Keratinocyte (primary cell): ENCODE measurements around the gene BACH1. TPM values are rescaled to one million over a fixed set of nuclear protein-coding genes. Genes with fewer than 3 reads are reported as not detected.

Experiments used
- DNase-seq: peaks from one replicate; pipeline ENCODE4 v3.0.0-alpha.2; 2011; ENCODE audit warnings: low read depth, missing footprints, low spot score
- FAIRE-seq: peaks from 2 replicates; lab custom pipeline; 2011; peaks lifted over from hg19 to GRCh38; lab: Jason Lieb, UNC
- H2AFZ ChIP-seq: 2 replicates; pipeline ENCODE4 v1.6.0; 2012; ENCODE audit warnings: low read length, control low read depth, inconsistent platforms; ENCODE audit not compliant: control insufficient read depth
- H3K27ac ChIP-seq: 2 replicates; pipeline ENCODE4 v1.5.1; 2011; ENCODE audit warnings: low read length; ENCODE audit not compliant: control insufficient read depth, insufficient read depth
- H3K27me3 ChIP-seq: 3 replicates; pipeline ENCODE4 v1.6.0; 2011; ENCODE audit warnings: low read length; ENCODE audit not compliant: control insufficient read depth, insufficient read depth; ENCODE audit errors: extremely low read depth
- H3K36me3 ChIP-seq, 2 experiments: 2 replicates in 1 of 2; 3 replicates in 1 of 2; pipeline ENCODE4 v1.5.1; 2011; ENCODE audit warnings: low read length in 2 of 2, mild to moderate bottlenecking in 1 of 2; ENCODE audit not compliant: control insufficient read depth in 2 of 2, insufficient read depth in 2 of 2; ENCODE audit errors: extremely low read depth in 1 of 2
- H3K4me1 ChIP-seq: 3 replicates; pipeline ENCODE4 v1.5.1; 2011; ENCODE audit warnings: low read length; ENCODE audit not compliant: control insufficient read depth, insufficient read depth; ENCODE audit errors: extremely low read depth
- H3K4me2 ChIP-seq: 3 replicates; pipeline ENCODE4 v1.6.0; 2011; ENCODE audit warnings: low read depth, low read length; ENCODE audit not compliant: control insufficient read depth, insufficient read depth; ENCODE audit errors: extremely low read depth
- H3K4me3 ChIP-seq, 3 experiments: fragments of 200-600 bp in 1 of 3; sonication (generic) in 1 of 3; 2 replicates in 2 of 3; 3 replicates in 1 of 3; pipeline ENCODE4 v1.5.1; 2011 to 2016; ENCODE audit warnings: low read length in 3 of 3, mild to moderate bottlenecking in 3 of 3, control low read depth in 2 of 3, inconsistent platforms in 1 of 3, low read depth in 1 of 3, mixed read lengths in 1 of 3, mixed run types in 1 of 3, moderate library complexity in 1 of 3; ENCODE audit not compliant: control insufficient read depth in 2 of 3, insufficient read depth in 2 of 3; ENCODE audit errors: extremely low read depth in 1 of 3
- H3K79me2 ChIP-seq: 2 replicates; pipeline ENCODE4 v1.6.0; 2012; ENCODE audit warnings: low read length; ENCODE audit not compliant: control insufficient read depth, insufficient read depth
- H3K9ac ChIP-seq: 3 replicates; pipeline ENCODE4 v1.6.0; 2011; ENCODE audit warnings: low read length; ENCODE audit not compliant: control insufficient read depth, insufficient read depth; ENCODE audit errors: extremely low read depth
- H3K9me1 ChIP-seq: 3 replicates; pipeline ENCODE4 v1.6.0; 2011; ENCODE audit warnings: low read length; ENCODE audit not compliant: control insufficient read depth, insufficient read depth; ENCODE audit errors: extremely low read depth
- H3K9me3 ChIP-seq: 2 replicates; pipeline ENCODE4 v1.5.1; 2012; ENCODE audit warnings: low read depth, low read length; ENCODE audit not compliant: control insufficient read depth
- H4K20me1 ChIP-seq: 3 replicates; pipeline ENCODE4 v1.6.0; 2011; ENCODE audit warnings: low read length; ENCODE audit not compliant: control insufficient read depth, insufficient read depth; ENCODE audit errors: extremely low read depth
- CTCF ChIP-seq, 3 experiments: IDR thresholded peaks in 1 of 3; conservative IDR thresholded peaks in 1 of 3; optimal IDR thresholded peaks in 1 of 3; 2 replicates in 2 of 3; 3 replicates in 1 of 3; pipeline versions ENCODE3 to v1.5.1; 2011; ENCODE audit warnings: low read length in 3 of 3, mild to moderate bottlenecking in 3 of 3, moderate library complexity in 2 of 3, control low read depth in 1 of 3, inconsistent platforms in 1 of 3; ENCODE audit not compliant: insufficient read depth in 2 of 3; ENCODE audit errors: extremely low read depth in 1 of 3
- EZH2 ChIP-seq: IDR thresholded peaks from one replicate; pipeline ENCODE4 v1.6.1; 2012; ENCODE audit warnings: inconsistent platforms, mild to moderate bottlenecking, low read length, moderate library complexity
- dilution Hi-C: fragments of 300-500 bp; cut with MboI; formaldehyde crosslinking; loops from one replicate; pipeline ENCODE4 v1.7.0; 2020; ENCODE audit warnings: low sequenced_read_pairs; ENCODE audit not compliant: extremely low pct_ligation_motif_present
- polyA plus RNA-seq, 5 experiments: library from polyadenylated mRNA; depleted of rRNA in 3 of 5; stranded (reverse) in 3 of 5; stranded (forward) in 1 of 5; unstranded in 1 of 5; fragments of >200 nt; gene quantifications; 1 replicate in 1 of 5; 2 replicates in 3 of 5; 3 replicates in 1 of 5; pipeline versions ENCODE4 v1.2.1 to v1.2.3, GENCODE V29; 2011 to 2012; ENCODE audit warnings: missing spikeins in 2 of 5, low read depth in 1 of 5, low replicate concordance in 1 of 5

The BACH1 gene
- polyA plus RNA-seq, 1 donor (not counting 4 experiments of a cell fraction or from before 2014, with no cell fraction given), result 33.1 TPM

- Histone ChIP-seq H3K4me3 (no peak overlapping the region), H3K36me3 (no peaks in the 10 kb centered on the region), H3K27me3 (no peaks in the 10 kb centered on the region), H3K4me2 (no peak overlapping the region), H3K4me1 (peaks cover 37% of the 10 kb centered on the region), H3K79me2 (no peaks in the 10 kb centered on the region), H4K20me1 (no peaks in the 10 kb centered on the region), H2AFZ (peak overlapping the region; percentile 54), H3K9me1 (no peaks in the 10 kb centered on the region), H3K27ac (peak overlapping the region; percentile 50), H3K9me3 (no peaks in the 10 kb centered on the region), H3K9ac (no peak overlapping the region)
- TF ChIP-seq EZH2 (no peak), CTCF (optimal IDR thresholded peaks at IDR 0.05 in 1 of 3, IDR thresholded peaks at IDR 0.05 in 1 of 3, conservative IDR thresholded peaks at IDR 0.05 in 1 of 3; ENCODE audit: extremely low read depth in 1 of 3, insufficient read depth in 2 of 3, low read length in 3 of 3) (no peak)
- FAIRE-seq (peak; percentile 65), DNase-seq (no peak)
- dilution Hi-C loops, result no loop called here
Measured at GRCh38 chr21:29265690-29266479, 32.8 kb upstream of the BACH1 start.

- Histone ChIP-seq H3K4me2 (no peak overlapping the region), H3K4me1 (peaks cover 21% of the 10 kb centered on the region), H3K27me3 (no peaks in the 10 kb centered on the region), H3K36me3 (no peaks in the 10 kb centered on the region), H3K27ac (no peak overlapping the region), H3K79me2 (no peaks in the 10 kb centered on the region), H3K9me1 (no peaks in the 10 kb centered on the region), H3K4me3 (no peak overlapping the region), H3K9me3 (no peaks in the 10 kb centered on the region), H2AFZ (no peak overlapping the region), H3K9ac (no peak overlapping the region), H4K20me1 (no peaks in the 10 kb centered on the region)
- dilution Hi-C loops, result no loop called here
- no peak for FAIRE-seq
- TF ChIP-seq EZH2 (no peak), CTCF (optimal IDR thresholded peaks at IDR 0.05 in 1 of 3, IDR thresholded peaks at IDR 0.05 in 1 of 3, conservative IDR thresholded peaks at IDR 0.05 in 1 of 3; ENCODE audit: extremely low read depth in 1 of 3, insufficient read depth in 2 of 3, low read length in 3 of 3) (no peak)
- no peak for DNase-seq
Measured at GRCh38 chr21:29267666-29268065, 31.1 kb upstream of the BACH1 start.
